ENCODE data around the gene SDHAF3. TPM values are rescaled to one million over a fixed set of nuclear protein-coding genes. Genes with fewer than 3 reads are reported as not detected.

SDHAF3 gene
- polyA plus RNA-seq, 2 of the 4 experiments (the other 2 are of a cell fraction) = 52.3 to 56.0 TPM

- no peak for FAIRE-seq
- no peak overlapping the region for H3K4me3 ChIP-seq
- ATAC-seq = no peak
- no peak for TF ChIP-seq KDM1A (IDR thresholded peaks at IDR 0.05; ENCODE audit: low read depth)
- TF ChIP-seq ZNF302 (CRISPR knock-in tag; IDR thresholded peaks at IDR 0.05) = no peak
- TF ChIP-seq, protein P1, sequence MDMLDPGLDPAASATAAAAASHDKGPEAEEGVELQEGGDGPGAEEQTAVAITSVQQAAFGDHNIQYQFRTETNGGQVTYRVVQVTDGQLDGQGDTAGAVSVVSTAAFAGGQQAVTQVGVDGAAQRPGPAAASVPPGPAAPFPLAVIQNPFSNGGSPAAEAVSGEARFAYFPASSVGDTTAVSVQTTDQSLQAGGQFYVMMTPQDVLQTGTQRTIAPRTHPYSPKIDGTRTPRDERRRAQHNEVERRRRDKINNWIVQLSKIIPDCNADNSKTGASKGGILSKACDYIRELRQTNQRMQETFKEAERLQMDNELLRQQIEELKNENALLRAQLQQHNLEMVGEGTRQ (IDR thresholded peaks at IDR 0.05) = no peak
- no peak for TF ChIP-seq ESRRA (IDR thresholded peaks at IDR 0.05; ENCODE audit: borderline replicate concordance, low read length)
- TF ChIP-seq RARB (CRISPR knock-in tag; IDR thresholded peaks at IDR 0.05) = no peak
- no peaks in the 10 kb centered on the region for H3K9me3 ChIP-seq
- H3K27ac ChIP-seq = no peak overlapping the region
- CTCF ChIA-PET = interaction anchor here (1.1 to 2.0 kb wide), 2 partner anchors 14 to 1174 kb away, joined by 3 to 9 read pairs; no protein-coding TSS in a partner anchor
- no peaks in the 10 kb centered on the region for H3K4me1 ChIP-seq
- 0% methylated on average over 1 of the region's 1 CpG for WGBS (ENCODE audit: missing lambda C conversion rate)
- no peak for DNase-seq (ENCODE audit: low read depth in 1 of 2, low spot score in 1 of 2)
- POLR2A ChIA-PET = no interaction called here
- H3K4me2 ChIP-seq = no peak overlapping the region
These were observed 26.6 kb upstream of the SDHAF3 start for GRCh38 chr7:97090761-97091353.

DNA sequence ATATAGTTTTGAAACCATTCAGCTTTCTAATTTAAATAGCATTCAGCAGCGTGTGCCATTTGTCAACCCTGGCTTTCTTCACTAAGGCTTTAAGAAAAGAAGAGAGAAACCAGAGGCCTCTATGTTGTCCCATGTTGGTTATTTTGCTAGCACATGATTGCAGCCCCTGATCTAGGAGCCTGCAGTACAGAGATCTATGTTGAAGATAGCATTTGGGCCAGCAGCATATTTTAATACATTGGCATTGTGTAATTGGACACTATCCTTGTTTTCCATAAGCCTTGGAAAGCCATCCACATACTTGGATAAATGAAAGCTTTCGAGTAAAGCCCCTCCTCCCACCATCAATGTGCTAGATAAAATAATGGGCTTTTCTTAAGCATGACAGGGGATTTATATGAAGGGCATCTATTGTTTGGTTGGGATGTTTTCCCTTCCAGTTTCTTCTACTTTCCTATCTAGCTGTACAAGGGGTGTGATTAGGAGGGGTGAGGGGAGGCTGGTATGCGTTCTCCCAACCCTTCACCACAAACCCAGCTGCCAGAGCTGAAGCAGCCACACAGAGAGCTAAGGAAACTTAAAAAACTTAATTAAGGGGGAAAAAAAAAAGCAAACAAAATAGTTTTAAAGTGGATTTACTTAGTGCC, 23.1 kb upstream of the SDHAF3 start:
- ATAC-seq = no peak
- POLR2A ChIA-PET = no interaction called here
- CTCF ChIA-PET = interaction anchor here (1.3 to 3.0 kb wide), 2 partner anchors 10 to 30 kb away, joined by 3 to 14 read pairs; no protein-coding TSS in a partner anchor

DNA sequence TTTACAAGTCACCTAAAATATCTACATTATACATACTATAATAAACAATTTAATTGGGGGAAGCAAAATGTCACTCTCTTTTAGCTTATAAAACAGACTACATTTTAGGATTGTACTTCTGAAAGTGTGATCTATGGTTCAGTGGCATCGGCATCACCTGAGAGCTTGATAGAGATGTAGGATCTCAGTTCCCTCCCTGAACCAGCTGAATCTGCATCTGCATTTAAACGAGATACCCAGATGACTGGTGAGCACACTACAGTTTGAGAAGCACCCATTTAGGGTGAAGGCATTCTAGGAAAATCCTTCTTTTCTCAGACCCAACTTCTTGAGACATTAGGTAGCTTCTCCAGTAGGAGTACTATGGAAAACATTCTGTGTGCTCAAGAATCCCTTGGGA, 21.5 kb upstream of the SDHAF3 start:
- ChIA-PET CTCF (interaction anchor here (0.7 to 3.0 kb wide), 5 partner anchors 9 to 1180 kb away, joined by 3 to 14 read pairs (median 3); partner anchors contain the start of gene SDHAF3), POLR2A (interaction anchor here (0.9 kb wide), 1 partner anchor 21 kb away, joined by 3 read pairs; the partner anchor contains the start of gene SDHAF3)
- H3K27ac ChIP-seq = no peak overlapping the region
- no peak for ATAC-seq
- FAIRE-seq = no peak
- H3K4me1 ChIP-seq = no peaks in the 10 kb centered on the region
- H3K4me2 ChIP-seq = no peak overlapping the region
- H3K4me3 ChIP-seq = no peak overlapping the region
- DNase-seq (ENCODE audit: low read depth in 1 of 2, low spot score in 1 of 2) = no peak
- no peaks in the 10 kb centered on the region for H3K9me3 ChIP-seq
- 27% methylated on average over 2 of the region's 2 CpGs for WGBS (ENCODE audit: missing lambda C conversion rate)
- TF ChIP-seq FOXS1 (CRISPR knock-in tag; IDR thresholded peaks at IDR 0.05) (no peak), NFE2L2 (conservative IDR thresholded peaks at IDR 0.05; ENCODE audit: low read length) (no peak), HEYL (CRISPR knock-in tag; IDR thresholded peaks at IDR 0.05) (no peak), EP300 (IDR thresholded peaks at IDR 0.05) (no peak), HES2 (IDR thresholded peaks at IDR 0.05) (no peak), HDAC2 (IDR thresholded peaks at IDR 0.05) (no peak), RFX5 (IDR thresholded peaks at IDR 0.05) (no peak), BCL3 (IDR thresholded peaks at IDR 0.05) (no peak), ZFP36 (IDR thresholded peaks at IDR 0.05; ENCODE audit: borderline replicate concordance, partially characterized antibody) (no peak), CBX2 (IDR thresholded peaks at IDR 0.05; ENCODE audit: borderline replicate concordance, low read depth) (no peak), JUN (IDR thresholded peaks at IDR 0.05) (no peak)
- TF ChIP-seq, protein P2, sequence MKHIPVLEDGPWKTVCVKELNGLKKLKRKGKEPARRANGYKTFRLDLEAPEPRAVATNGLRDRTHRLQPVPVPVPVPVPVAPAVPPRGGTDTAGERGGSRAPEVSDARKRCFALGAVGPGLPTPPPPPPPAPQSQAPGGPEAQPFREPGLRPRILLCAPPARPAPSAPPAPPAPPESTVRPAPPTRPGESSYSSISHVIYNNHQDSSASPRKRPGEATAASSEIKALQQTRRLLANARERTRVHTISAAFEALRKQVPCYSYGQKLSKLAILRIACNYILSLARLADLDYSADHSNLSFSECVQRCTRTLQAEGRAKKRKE (CRISPR knock-in tag; IDR thresholded peaks at IDR 0.05; ENCODE audit: low read depth) = no peak

More for the DNA sequence above, 23.1 kb upstream of the SDHAF3 start:
- H3K4me2 ChIP-seq = no peak overlapping the region
- TF ChIP-seq, protein P3, sequence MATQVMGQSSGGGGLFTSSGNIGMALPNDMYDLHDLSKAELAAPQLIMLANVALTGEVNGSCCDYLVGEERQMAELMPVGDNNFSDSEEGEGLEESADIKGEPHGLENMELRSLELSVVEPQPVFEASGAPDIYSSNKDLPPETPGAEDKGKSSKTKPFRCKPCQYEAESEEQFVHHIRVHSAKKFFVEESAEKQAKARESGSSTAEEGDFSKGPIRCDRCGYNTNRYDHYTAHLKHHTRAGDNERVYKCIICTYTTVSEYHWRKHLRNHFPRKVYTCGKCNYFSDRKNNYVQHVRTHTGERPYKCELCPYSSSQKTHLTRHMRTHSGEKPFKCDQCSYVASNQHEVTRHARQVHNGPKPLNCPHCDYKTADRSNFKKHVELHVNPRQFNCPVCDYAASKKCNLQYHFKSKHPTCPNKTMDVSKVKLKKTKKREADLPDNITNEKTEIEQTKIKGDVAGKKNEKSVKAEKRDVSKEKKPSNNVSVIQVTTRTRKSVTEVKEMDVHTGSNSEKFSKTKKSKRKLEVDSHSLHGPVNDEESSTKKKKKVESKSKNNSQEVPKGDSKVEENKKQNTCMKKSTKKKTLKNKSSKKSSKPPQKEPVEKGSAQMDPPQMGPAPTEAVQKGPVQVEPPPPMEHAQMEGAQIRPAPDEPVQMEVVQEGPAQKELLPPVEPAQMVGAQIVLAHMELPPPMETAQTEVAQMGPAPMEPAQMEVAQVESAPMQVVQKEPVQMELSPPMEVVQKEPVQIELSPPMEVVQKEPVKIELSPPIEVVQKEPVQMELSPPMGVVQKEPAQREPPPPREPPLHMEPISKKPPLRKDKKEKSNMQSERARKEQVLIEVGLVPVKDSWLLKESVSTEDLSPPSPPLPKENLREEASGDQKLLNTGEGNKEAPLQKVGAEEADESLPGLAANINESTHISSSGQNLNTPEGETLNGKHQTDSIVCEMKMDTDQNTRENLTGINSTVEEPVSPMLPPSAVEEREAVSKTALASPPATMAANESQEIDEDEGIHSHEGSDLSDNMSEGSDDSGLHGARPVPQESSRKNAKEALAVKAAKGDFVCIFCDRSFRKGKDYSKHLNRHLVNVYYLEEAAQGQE (IDR thresholded peaks at IDR 0.05) = no peak
- TF ChIP-seq RARB (CRISPR knock-in tag; IDR thresholded peaks at IDR 0.05) = no peak
- TF ChIP-seq EHF (CRISPR knock-in tag; IDR thresholded peaks at IDR 0.05) = no peak
- TF ChIP-seq HOXA7 (CRISPR knock-in tag; IDR thresholded peaks at IDR 0.05) = no peak
- TF ChIP-seq HOXB5 (CRISPR knock-in tag; IDR thresholded peaks at IDR 0.05) = no peak
- no peak for TF ChIP-seq HEYL (CRISPR knock-in tag; IDR thresholded peaks at IDR 0.05)
- no peak for TF ChIP-seq NPAS2 (CRISPR knock-in tag; IDR thresholded peaks at IDR 0.05; ENCODE audit: borderline replicate concordance)
- no peak for TF ChIP-seq BCL3 (IDR thresholded peaks at IDR 0.05)
- no peak overlapping the region for H3K27ac ChIP-seq
- WGBS (ENCODE audit: missing lambda C conversion rate) = 10% methylated on average over 3 of the region's 3 CpGs
- no peaks in the 10 kb centered on the region for H3K9me3 ChIP-seq
- FAIRE-seq = no peak
- DNase-seq (ENCODE audit: low read depth in 1 of 2, low spot score in 1 of 2) = no peak
- no peaks in the 10 kb centered on the region for H3K4me1 ChIP-seq
- no peak overlapping the region for H3K4me3 ChIP-seq

Data from A549 (cell line).